C4-2B (cell line): ENCODE data around the gene NPRL2.

ENCODE experiments used
- CTCF ChIP-seq: fragments of 450-650 bp; conservative IDR thresholded peaks from 2 replicates; pipeline ENCODE4 v1.5.1; 2017; ENCODE audit warnings: mild to moderate bottlenecking
- ZFX ChIP-seq: fragments of 450-650 bp; IDR thresholded peaks from 2 replicates; pipeline ENCODE4 v1.6.1; 2017

- no peak for TF ChIP-seq CTCF
- TF ChIP-seq ZFX, result no peak
These were observed 33.2 kb upstream of the NPRL2 start for GRCh38 chr3:50383750-50384149.
